AG04449 (cell line): Measurements from ENCODE around the gene RUNX1.
"Not testable (repeated sequence)": the region's sequence is repeated elsewhere in the genome, so short reads cannot be mapped to it uniquely, and the experiment has no call there.

ENCODE experiments used
- CTCF ChIA-PET: fragments of 350-600 bp; formaldehyde crosslinking; extraction: SDS; loops from one replicate; lab custom pipeline; 2021; ENCODE audit warnings: antibody characterized with exemption; lab: Yijun Ruan, JAX
- POLR2A ChIA-PET: fragments of 400-600, 350-600 bp; formaldehyde crosslinking; extraction: SDS; loops from one replicate; lab custom pipeline; 2020; ENCODE audit warnings: antibody characterized with exemption, inconsistent platforms; lab: Yijun Ruan, JAX
- DNase-seq: peaks from one replicate; pipeline ENCODE4 v3.0.0-alpha.2; 2010; ENCODE audit warnings: low read depth, low spot score
- H3K4me3 ChIP-seq: 2 replicates; pipeline ENCODE4 v1.5.1; 2011; ENCODE audit warnings: low read depth, mild to moderate bottlenecking, control low read depth, low read length
- CTCF ChIP-seq: IDR thresholded peaks from one replicate; pipeline ENCODE4 v1.5.1; 2011; ENCODE audit warnings: mild to moderate bottlenecking, moderate library complexity, low read length, control low read depth, inconsistent platforms; ENCODE audit not compliant: insufficient read depth; ENCODE audit errors: missing control alignments

RUNX1 gene

GRCh38 chr21:34968414-34969333, 80.4 kb downstream of the RUNX1 start:
- POLR2A ChIA-PET: no interaction called here
- no peak overlapping the region for H3K4me3 ChIP-seq
- CTCF ChIA-PET: no interaction called here
- no peak for DNase-seq
- TF ChIP-seq CTCF: no peak

DNA sequence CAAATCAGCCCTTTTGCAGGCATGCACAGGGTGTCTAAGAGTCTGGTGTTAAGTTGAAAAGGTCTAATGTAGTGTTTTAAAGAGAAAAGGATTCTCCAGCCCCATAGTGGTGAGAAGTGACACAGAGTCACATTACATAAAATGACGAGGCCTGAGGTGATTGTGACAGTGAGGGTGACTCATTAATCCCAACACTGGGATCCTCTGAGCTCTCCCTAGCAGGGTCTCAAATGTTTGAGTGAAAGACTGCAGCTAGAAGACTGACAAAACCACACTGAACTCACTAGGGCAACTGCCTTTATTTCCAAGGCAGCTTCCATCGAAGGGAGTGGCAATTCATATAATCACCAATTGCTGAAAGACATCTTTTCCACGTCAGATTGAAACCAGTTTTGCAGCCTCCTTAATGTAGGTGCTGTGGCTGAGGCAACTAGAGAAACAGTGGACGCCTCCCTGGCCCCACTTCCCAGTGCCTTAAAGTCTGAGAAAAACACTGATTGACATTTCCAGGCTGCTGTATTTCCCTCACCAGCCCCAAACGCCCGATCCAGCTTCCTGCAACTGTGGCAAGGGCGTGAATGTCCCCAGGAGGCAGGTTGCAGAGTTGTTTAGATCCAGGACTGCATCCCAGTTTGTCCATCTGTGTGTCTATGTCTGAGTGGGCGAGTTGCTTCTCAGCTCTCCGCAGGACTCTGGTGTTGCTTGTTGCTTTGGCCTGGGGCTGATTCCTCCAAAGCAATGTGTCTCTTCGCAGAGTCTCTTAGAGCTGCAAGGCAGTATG, 81.4 kb downstream of the RUNX1 start:
- no peak overlapping the region for H3K4me3 ChIP-seq
- no peak for TF ChIP-seq CTCF
- no peak for DNase-seq
- POLR2A ChIA-PET: no interaction called here
- CTCF ChIA-PET: no interaction called here

DNA sequence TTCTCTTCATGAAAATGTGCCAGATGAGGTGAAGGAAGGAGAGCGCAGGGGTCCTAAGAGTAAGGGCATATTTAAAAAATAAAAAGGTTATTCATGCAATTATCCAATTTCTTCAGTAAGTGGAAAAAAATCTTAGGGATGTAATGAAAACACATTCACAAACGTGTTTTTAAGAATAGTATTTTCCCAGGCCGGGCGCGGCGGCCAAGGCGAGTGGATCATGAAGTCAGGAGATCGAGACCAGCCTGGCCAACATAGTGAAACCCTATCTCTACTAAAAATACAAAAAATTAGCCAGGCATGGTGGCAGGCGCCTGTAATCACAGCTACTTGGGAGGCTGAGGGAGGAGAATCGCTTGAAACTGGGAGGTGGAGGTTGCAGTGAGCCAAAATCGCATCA, 82.2 kb downstream of the RUNX1 start:
- H3K4me3 ChIP-seq, DNase-seq, CTCF ChIA-PET, POLR2A ChIA-PET: not testable (repeated sequence)

- no peak for TF ChIP-seq CTCF
- ChIA-PET POLR2A (no interaction called here), CTCF (interaction anchor here (1.0 to 1.5 kb wide), 4 partner anchors 9 to 19 kb away, joined by 3 to 7 read pairs (median 6); no protein-coding TSS in a partner anchor)
- DNase-seq: no peak
- no peak overlapping the region for H3K4me3 ChIP-seq
These were observed 83.6 kb downstream of the RUNX1 start for GRCh38 chr21:34965200-34966174.

GRCh38 chr21:34962586-34963222, 86.4 kb downstream of the RUNX1 start:
- no peak for TF ChIP-seq CTCF
- H3K4me3 ChIP-seq: no peak overlapping the region
- CTCF ChIA-PET: no interaction called here
- no peak for DNase-seq
- POLR2A ChIA-PET: no interaction called here

DNA sequence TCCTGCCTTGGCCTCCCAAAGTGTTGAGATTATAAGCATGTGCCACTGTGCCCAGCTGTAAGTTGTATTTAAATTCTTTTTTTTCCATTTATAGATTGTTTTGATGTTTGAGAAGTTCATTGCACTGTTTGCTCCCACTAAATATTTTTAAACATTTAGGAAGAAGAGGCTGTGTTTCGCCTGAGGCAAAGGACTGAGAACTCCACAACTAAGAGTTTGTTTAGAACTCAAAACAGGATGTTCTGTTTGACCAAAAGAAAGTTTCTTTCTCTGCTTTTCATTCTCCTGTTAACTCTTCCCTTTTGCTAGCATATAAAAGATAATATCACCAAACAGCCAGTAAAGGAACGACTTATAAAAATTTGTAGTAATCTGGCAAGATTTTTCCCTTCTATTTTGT, 87.0 kb downstream of the RUNX1 start:
- ChIA-PET CTCF (no interaction called here), POLR2A (no interaction called here)
- no peak for TF ChIP-seq CTCF
- no peak overlapping the region for H3K4me3 ChIP-seq
- no peak for DNase-seq
